GM19468 (cell line): ENCODE measurements around the gene PEPD.

Experiments
- ATAC-seq: cut with Tn5 transposase; IDR thresholded peaks from one replicate; pipeline ENCODE4 v1.9.1; 2021; ENCODE audit warnings: mild to moderate bottlenecking, moderate library complexity, moderate number of reproducible peaks; ENCODE audit not compliant: unreplicated experiment; ENCODE audit errors: extremely low read depth

The PEPD gene

DNA sequence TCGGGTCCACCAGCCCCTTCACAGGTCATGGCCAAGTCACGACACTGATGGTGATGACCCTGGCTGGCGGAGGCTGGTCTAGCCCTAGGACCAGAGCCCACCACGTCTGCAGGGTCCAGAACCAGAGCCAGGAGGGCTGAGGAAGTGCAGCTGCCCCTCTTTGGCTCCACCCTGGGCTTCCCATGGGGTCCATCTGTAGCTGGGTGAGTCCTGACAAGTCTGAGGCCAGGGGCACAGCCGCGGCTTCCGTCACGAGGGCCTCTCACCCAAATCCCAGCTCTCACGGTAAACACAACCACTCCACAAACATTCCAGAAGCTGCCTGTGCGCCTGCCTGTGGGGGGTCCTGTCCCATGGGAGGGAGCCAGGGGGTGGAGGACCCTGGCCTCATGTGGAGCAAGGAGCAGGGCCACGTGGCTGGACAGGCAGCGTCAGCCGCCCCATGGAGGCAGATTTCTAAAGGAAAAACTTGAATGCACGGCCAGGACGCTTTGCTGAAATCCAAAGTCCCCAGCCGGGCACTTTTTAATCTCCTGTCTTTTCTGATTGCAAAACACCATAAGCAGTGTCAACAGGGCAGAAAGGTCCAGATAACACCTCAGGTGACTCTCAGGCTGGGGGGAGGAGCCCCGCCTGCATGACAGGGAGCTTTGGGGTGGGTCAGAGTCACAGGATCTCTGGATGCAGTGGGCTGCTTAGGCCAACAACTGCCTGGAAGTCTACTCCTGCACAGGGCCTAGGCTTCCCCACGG is 118.2 kb downstream of the PEPD start:
- no peak for ATAC-seq

DNA sequence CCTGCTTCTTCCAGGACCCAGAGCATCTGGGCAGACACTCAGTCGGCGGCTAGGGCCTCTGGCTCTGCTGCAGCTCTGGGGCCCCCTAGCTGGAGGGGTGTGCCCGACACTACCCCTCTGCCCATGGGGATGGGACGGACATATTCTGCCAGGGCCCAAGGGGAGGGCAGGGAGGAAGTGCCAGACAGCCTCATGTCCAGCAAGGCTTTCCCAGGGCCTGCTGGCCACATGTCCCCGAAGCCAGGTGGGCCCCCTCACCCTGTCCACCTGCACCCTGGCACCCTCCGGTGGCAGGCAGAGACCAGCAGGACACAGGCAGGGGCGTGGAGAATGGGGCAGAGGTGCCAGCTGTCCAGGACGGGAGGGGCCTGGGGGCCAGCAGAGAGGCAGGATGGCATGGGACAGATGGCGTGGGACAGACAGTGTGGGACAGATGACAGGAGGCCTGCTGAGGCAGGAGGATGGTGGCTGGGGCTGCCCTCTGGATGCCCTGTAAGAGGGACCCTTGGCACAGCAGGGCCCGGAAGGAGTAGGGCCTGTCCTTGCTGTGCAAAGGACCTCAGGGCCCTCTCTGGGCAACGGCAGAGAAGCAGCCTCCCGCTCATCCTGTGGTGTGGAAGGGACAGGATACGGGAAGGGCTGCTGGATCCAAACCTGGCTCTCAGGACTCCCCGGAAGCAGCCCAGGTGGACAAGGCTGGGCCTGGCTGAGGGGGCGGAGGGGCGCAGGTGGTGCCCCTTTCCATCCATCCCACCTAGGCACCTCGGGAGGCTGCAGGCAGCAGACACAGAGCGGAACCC is 119.0 kb downstream of the PEPD start:
- no peak for ATAC-seq

DNA sequence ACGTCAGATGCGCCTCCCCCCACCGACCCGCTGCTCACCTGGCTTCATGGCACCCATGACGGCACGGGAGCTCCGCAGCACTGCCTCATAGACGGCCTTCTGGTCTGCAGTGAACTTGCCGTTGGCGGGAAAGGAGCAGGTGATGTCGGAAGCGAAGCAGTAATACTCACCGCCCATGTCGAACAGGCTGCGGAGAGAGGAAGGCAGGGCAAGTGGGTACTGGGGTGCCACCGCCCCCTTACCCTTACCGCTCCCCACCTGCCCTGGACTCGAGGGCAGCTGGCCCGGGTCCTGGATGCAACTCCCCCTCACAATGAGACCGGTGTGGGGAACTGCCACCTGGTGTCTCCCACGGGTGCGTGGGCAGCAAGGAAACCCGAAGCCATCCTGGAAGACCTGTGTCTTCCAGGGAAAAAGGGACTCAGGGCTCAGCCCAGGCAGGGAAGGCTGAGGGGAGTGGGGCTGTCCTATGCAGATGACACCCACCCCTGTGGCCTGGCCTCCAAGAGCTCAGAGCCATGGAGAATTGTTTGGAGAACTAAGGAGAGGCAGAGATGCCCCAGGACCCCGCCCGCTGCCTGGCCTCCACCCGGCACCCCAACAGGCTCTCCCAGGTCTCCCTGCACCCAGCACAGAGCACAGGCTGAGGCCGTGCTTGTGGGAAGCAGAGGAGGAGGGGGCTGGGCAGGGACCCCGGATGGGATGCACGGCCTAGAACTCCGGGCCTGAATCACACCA is 119.7 kb downstream of the PEPD start:
- ATAC-seq = no peak

DNA sequence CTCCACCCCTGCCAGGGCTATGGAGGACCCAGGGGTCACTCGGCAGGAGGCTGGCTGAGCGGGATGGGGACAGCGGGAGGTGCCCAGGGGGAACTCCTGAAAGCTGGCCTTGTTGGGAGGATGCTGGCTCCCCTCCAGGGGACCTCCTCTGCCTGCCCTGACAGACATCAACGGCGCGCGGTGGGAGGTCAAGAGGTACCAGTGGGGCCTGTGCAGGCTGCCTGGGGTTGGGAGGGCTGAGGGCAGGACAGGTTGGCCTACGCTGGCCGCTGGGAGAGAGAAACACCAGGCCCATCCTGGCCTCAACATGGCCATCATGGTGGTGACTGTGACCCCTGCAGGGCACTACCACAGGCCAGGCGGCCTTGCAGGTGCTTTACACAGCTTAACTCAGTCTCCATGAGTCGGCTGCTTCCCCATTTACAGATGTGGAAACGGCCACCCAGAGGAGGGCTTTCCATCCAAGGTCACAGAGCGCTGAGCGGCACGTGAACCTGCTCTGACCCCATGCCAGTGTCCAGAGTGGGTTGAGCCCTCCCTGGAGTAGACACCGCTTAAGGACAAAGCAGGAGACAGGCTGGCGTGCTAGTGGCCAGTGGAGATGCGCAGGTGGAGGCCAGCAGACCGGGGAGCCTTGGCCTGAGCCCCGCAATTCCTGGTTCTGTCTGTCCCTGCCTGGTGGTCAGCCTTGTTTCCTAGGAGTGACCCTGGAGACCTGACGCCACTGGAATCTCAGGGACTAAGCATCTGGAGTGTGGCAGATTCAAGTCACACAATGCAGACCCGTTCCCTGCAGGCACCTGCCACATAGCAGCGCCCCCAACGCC is 120.5 kb downstream of the PEPD start:
- ATAC-seq = no peak

DNA sequence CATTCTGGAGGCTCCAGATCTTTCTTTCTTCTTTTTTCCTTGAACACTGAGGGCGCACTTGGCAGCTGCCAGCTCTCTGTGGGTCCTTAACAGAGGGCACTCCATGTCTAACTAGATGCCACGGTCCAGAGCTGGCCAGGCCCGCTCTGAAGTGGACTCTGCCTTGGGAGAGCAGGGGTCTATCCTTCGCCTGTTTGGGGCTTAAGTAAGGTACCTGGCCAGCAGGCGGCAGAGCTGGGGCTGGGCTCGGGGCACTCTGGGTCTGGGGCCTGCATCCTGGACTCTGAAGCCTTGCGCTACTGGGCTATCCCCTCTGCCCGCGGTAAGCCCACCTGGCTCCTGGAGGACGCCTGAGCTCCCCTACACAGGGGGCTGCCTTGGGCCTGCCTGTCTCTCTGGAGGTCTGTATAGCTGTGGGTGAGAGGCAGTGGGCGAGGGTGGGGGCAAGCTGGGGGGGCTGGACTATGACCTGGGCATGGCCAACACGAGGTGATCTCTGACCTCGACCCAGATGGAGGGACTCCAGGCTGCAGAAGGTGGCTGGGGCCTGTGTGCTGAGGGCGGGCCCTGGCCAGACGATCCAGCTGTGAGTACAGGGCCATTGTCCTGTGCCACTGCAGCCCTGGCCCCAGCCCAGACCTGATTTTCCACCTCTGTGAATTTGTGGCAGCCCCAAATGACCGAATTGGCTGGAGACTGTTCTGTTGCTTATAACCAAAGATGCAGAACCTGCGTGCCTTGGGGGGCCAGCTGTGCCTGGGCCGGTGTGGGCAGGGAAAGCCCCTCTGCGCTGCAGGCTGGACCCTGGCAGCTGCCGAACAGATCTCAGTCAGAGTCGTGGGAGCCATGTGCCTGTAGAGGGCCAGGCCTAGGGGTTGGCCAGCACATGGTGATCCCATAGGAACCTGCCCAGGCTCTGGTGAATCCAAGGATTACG is 121.6 kb downstream of the PEPD start:
- ATAC-seq = no peak

DNA sequence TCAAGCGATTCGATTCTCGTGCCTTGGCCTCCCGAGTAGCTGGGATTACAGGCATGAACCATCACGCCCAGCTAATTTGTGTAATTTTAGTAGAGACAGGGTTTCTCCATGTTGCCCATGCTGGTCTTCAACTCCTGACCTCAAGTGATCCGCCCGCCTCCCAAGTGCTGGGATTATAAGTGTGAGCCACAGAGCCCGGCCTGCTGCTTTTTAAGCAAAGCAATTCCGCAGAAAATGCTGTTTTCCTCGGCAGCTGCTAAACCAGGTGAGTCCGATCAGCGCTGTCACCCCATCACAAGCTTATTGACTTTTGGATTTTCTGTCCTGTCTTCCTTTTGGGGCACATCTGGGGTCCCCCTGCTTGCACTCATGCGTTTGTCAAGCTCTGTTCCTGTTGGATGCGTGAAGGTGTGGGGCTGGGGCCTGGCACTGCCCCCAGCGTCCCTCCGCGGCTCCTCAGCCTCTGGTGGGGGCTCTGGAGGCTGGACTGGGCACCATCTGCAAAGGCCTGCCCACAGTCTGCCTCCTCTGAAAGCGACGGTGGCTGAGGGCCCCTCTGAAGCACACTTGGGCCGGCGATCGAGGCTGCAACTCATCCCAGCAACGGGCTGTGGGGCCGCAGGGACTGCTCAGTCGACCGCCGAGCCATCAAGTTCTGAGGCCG is 122.4 kb downstream of the PEPD start:
- ATAC-seq = no peak

DNA sequence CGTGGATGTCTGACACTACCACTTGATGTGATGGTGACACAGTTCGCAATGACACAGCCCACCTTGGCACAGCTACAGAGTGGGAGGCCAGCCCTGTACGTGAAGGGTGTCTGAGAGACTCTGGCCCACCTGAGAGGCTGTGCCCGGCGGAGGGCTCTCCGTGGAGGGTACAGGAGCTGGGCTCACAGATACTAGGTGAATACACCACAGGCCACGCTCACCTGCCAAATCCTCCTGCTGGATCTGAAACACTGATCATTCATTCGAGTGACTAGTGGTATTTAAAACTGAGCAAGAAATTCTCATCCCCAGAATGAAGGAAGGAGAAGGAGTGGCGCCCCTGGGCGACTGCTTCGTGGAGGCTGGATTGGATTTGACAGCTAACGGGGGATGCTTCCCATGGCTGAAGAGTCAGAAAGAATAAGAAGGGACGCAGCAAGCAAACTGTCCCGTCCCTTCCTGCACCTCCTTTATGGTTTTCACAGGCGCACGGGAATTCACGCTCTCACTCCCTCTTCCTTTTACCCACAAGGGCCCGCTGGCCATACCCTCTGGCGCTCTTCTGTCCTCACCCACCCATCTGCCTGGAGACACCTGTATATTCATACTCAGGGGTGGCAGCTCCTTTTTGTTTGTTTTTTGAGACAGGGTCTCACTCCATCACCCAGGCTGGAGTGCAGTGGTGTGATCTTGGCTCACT is 123.1 kb downstream of the PEPD start:
- ATAC-seq = no peak

DNA sequence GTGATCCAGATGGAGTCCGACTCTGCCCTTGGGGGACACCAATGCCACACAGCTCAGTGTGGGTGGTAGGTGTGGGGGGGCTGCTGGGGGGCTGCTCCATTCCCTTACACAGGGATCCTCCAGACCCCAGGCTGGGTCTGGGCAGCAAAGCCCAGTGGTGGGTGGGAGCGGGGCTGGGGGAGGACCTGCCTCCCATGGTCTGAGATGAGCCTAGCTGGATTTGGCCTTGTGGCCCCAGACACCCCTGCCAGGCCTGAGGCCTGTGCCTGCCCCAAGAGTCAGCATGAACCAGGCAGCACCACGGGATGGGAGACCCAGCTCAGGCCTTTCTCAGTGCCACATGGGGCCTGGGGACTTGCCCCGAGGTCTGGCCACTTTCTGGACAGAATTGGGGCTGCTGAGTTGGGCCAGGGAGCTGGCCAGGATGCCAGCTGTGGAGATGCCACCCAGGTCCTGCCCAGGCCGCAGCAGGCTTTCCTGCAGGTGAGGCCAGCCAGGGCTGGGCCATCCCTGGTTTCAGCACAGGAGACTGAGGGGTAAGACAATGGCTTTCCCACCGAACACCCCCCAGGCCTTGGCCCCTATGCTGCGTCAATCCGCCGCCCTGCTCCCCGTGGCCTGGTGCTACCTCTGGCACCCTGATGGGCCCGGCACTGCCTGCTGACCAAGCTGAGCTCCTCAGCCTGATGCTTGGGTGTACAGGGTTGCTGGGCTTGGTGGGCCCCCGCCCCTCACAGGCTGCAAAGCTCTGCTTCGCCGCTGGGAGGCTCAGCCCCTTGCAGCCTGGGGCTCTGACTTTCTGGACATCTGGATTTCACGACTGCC is 123.8 kb downstream of the PEPD start:
- no peak for ATAC-seq

DNA sequence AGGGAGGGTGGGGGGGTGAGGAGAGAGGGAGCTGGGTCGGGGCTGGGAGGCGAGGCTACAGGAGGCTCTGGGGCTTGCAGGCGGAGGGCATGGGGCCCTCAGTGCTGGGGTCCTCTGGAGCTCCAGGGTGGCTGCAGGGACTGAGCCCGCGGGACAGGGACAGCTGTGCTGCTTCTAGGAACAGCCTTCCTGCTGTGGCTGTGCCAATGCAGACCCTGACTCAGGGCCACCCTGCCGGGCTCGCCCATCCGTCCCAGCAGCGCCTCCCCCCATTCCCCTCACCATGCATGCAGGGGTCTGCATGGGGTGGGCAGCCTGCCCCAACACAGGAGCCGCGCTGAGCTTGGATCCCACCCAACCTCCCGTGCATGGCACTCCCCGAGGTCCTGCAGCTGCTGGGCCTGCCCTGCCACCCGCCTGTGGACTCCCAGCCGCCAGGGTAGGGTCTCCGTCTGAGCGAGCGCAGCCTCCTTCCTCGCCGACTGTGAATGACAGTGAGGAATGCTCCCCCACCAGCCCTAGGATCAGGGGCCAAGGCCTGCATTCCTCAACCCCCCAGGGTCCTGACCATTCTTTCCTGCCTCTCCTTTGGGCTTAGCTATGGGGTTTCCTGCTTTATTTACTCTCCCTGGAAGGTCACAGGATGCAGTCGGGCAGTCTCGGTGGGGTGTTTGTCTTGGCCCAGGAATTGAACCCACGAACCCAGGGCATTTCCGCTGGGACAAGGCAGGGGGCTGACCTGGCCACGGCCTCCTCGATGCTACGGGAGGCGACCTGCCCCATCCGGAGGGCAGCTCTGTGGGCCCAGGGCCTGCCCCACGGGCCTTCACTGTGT is 124.7 kb downstream of the PEPD start:
- no peak for ATAC-seq

DNA sequence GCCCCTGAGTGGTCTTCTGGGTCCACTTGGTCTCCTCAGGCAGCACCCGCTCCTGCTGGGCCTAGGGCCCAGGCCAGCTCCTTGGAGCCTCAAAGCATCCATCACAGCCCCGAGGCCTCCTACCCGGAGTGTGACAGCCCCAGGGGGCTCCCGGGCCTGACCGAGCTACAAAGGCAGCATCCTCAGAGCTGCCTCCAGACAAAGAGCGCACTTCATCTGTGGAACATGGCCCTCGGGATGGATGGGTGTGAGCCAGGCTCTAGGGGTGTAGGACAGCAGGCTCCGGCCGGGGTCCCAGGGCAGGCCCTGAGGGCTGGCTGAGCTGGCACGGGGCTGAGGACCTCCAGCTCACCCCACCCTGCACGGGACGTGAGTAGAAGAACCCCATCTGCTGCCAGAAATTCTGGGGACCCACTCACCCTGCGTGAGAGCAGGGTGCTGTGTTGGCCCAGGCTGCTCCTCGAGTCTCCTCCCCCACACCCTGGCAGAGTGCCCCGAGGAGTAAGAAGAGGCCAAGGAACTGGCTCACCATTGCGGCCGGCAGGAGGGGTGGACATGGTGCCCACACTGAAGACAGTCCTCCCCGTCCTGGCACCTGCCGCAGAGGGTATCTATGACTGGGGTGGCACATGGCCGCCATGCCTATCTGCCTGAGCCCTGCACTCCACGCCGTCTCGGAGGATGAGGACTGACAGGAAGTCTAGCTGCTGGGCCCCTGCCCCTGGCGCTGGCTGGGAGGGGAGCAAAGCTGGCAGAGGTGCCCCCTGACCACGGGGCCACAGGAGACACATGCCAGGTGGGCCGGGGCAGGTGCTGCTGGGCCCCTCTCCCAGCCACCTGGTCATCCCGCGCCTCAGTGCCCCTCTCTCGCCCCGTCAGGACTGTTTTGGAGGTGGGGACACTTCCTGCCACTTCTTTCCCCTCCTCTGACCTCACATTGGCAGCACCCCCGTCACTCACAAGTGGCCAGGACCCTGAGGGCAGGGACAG is 125.7 kb downstream of the PEPD start:
- no peak for ATAC-seq

DNA sequence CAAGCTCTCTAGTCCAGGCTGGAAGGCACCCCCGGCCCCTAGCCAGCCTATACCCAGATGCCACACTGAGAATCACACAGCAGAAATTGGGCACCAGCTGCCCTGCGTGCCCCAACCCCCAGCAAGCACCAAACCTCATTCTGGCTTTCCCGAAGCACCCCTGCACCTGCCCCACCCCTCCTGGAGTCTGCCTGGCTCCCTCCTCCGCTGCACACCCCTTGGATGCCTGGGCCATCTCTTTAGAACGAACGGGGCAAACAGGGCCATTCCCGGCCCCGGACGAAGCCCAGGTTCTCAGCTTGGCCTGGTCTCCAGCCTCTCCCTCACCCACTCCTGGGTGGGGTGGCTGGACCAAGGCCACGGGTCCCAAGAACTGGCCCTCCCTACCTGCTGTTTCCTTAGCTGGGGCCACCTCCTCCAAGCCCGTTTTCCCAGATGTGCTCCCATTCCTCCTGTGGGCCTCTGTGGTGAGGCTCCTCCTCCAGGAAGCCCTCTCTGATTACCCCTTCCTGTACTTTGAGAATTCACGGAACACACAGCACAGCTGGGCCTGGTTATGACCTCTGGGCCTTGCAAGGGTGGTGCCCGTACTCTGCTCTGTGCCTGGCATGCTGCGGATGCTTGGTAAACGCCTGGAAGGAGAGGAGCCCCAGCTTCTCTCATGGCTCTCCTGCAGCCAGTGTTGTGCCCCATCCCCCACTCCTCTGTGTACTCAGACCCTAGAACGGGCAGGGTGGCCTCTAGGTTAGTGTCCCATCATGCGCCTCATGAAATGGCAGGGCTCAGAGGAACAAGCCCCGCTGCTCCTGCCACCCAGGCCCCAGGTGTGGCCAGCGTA is 126.6 kb downstream of the PEPD start:
- no peak for ATAC-seq

DNA sequence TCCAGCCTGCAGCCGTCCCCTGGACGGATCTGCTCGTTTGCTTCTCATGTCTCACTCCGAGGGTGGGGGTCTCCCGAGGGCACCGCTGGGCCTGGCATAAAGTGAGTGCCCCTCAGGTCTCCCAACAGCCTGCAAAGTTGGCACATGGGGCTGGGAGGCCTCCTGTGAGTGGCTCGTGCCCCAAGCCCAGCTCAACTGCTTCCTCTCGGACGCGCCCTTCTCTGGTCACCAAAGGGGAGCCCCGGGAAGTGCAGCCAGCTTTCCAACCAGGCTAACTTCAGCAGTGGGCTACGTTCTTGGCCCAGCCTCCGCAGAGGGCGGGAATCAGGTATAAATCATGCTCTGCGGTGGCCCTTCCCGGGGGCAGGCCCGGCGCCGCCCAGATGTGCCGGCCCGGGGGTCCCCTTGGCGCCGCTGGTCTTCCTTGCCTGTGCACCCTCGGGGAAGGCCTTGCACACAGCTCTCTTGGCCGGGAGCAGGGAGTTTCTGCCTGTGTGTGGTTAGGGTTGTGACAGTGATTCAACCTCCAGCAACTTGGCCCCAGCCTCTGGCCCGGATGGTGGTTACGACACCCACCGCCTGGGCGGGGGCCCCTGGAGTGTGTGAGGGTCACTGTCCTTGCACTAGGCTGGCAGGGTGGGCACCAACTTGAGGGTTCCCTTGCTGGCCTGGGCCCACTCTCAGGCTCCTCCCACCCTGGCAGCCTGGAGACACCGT is 127.4 kb downstream of the PEPD start:
- no peak for ATAC-seq

DNA sequence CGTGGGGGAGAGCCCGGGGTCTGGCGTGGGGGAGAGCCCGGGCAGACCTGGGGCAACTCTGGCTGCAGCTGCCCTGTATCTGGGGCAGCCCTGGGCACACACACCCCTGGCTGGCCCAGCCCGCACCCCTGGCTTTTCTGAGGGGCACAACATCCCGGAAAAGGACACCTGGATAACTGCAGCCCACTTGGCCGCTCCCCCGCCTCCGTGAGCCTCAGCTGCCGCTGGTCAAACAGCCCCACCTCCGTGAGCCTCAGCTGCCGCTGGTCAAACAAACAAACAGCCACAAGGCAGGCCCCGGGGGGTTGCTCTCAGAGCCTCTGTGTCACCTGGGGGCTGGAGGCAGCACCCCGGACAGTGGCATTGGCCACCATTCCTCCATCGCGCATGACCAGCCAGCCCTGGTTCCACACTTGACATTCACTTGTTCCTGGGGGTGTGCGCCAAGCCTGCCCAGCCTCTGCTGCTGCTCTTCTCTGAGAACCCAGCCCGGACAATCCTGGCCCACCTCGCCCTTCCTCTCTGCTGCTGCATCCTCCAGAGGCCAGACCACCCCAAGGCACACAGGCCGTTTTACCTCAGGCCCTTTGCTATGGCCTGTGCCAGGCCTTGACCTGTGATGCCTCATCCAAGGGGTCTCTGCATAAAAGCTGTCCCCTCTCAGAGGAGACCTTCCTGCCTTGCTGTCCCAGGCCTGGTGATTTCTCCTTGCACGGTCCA is 128.1 kb downstream of the PEPD start:
- ATAC-seq = no peak
